Karpas-422 (cell line): Measurements from ENCODE around the gene BIVM. TPM values are rescaled to one million over a fixed set of nuclear protein-coding genes. Genes with fewer than 3 reads are reported as not detected.

Source experiments
- DNase-seq: peaks from one replicate; pipeline ENCODE4 v3.0.0-alpha.2; 2015
- H2AFZ ChIP-seq: fragments of 200-600 bp; sonication (generic); 2 replicates; pipeline ENCODE4 v1.6.1; 2014; ENCODE audit warnings: antibody characterized with exemption, low read length, mixed read lengths
- H3K27ac ChIP-seq: fragments of 200-600 bp; sonication (generic); 2 replicates; pipeline ENCODE4 v1.5.1; 2014; ENCODE audit warnings: mild to moderate bottlenecking, low read length, moderate library complexity
- H3K27me3 ChIP-seq: fragments of 200-600 bp; sonication (generic); 2 replicates; pipeline ENCODE4 v1.6.1; 2014; ENCODE audit warnings: low read length, mixed read lengths
- H3K36me3 ChIP-seq: fragments of 200-600 bp; sonication (generic); 2 replicates; pipeline ENCODE4 v1.6.1; 2014; ENCODE audit warnings: low read length, mixed read lengths; ENCODE audit not compliant: insufficient read depth
- H3K4me1 ChIP-seq: fragments of 200-600 bp; sonication (generic); 2 replicates; pipeline ENCODE4 v1.6.1; 2014; ENCODE audit warnings: mild to moderate bottlenecking, low read length, mixed read lengths
- H3K4me2 ChIP-seq: fragments of 200-600 bp; sonication (generic); 2 replicates; pipeline ENCODE4 v1.6.1; 2014; ENCODE audit warnings: low read length, low read depth, mild to moderate bottlenecking; ENCODE audit not compliant: poor library complexity, severe bottlenecking
- H3K4me3 ChIP-seq: fragments of 200-600 bp; sonication (generic); 2 replicates; pipeline ENCODE4 v1.5.1; 2014; ENCODE audit warnings: mild to moderate bottlenecking, antibody characterized with exemption, low read length, mixed read lengths
- H3K79me2 ChIP-seq: fragments of 200-600 bp; sonication (generic); 2 replicates; pipeline ENCODE4 v1.6.1; 2014; ENCODE audit warnings: mild to moderate bottlenecking, low read length, mixed read lengths
- H3K9ac ChIP-seq: fragments of 200-600 bp; sonication (generic); 2 replicates; pipeline ENCODE4 v1.6.0; 2014; ENCODE audit warnings: low read length
- H3K9me2 ChIP-seq: fragments of 200-600 bp; sonication (generic), shearing (Covaris generic); replicated peaks from 2 replicates; pipeline ENCODE4 v1.6.0; 2014; ENCODE audit warnings: mild to moderate bottlenecking, low read length, moderate library complexity; ENCODE audit not compliant: insufficient read depth
- H3K9me3 ChIP-seq: fragments of 300-700, 200-600 bp; sonication (generic); 2 replicates; pipeline ENCODE4 v1.6.1; 2014; ENCODE audit warnings: low read length, mixed read lengths
- H4K20me1 ChIP-seq: fragments of 200-600 bp; sonication (generic); 2 replicates; pipeline ENCODE4 v1.6.1; 2014; ENCODE audit warnings: mild to moderate bottlenecking, antibody characterized with exemption, low read length, low read depth; ENCODE audit not compliant: insufficient read depth
- total RNA-seq: library from RNA; depleted of rRNA; stranded (reverse); fragments of >200 nt; shearing (Covaris generic); gene quantifications from 2 replicates; pipeline ENCODE4 v1.2.3, GENCODE V29; 2014; ENCODE audit warnings: low replicate concordance

The BIVM gene
- total RNA-seq, 1 experiment from 2014 or later: not detected

GRCh38 chr13:102852556-102852955 lies 53.6 kb downstream of the BIVM start:
- no peaks in the 10 kb centered on the region for H4K20me1 ChIP-seq
- H3K27me3 ChIP-seq: no peaks in the 10 kb centered on the region
- peaks cover 8% of the 10 kb centered on the region for H3K4me1 ChIP-seq
- no peak overlapping the region for H3K27ac ChIP-seq
- H3K4me3 ChIP-seq: no peak overlapping the region
- peaks cover 36% of the 10 kb centered on the region for H3K79me2 ChIP-seq
- H2AFZ ChIP-seq: no peak overlapping the region
- H3K4me2 ChIP-seq: no peak overlapping the region
- H3K36me3 ChIP-seq: peaks cover 16% of the 10 kb centered on the region; the same call in 1 of the 2 replicates
- DNase-seq: no peak
- H3K9me3 ChIP-seq: no peaks in the 10 kb centered on the region
- H3K9me2 ChIP-seq: no peaks in the 10 kb centered on the region
- H3K9ac ChIP-seq: no peak overlapping the region

- DNase-seq: no peak
- Histone ChIP-seq H3K27me3 (no peaks in the 10 kb centered on the region), H3K27ac (no peak overlapping the region), H3K9ac (no peak overlapping the region), H3K4me3 (no peak overlapping the region), H3K79me2 (peaks cover 15% of the 10 kb centered on the region; the same call in 1 of the 2 replicates), H3K4me2 (no peak overlapping the region), H2AFZ (no peak overlapping the region), H4K20me1 (no peaks in the 10 kb centered on the region), H3K4me1 (no peaks in the 10 kb centered on the region), H3K9me2 (no peaks in the 10 kb centered on the region), H3K9me3 (no peaks in the 10 kb centered on the region), H3K36me3 (peaks cover 31% of the 10 kb centered on the region; the same call in 1 of the 2 replicates)
These were observed 55.8 kb downstream of the BIVM start for GRCh38 chr13:102854675-102855074.

GRCh38 chr13:102856557-102856956 lies 57.6 kb downstream of the BIVM start:
- Histone ChIP-seq H3K27ac (no peak overlapping the region), H4K20me1 (no peaks in the 10 kb centered on the region), H3K79me2 (peaks cover 6% of the 10 kb centered on the region; the same call in 1 of the 2 replicates), H3K27me3 (no peaks in the 10 kb centered on the region), H2AFZ (no peak overlapping the region), H3K9ac (no peak overlapping the region), H3K9me2 (no peaks in the 10 kb centered on the region), H3K4me3 (no peak overlapping the region), H3K4me1 (no peaks in the 10 kb centered on the region), H3K36me3 (peaks cover 44% of the 10 kb centered on the region; the same call in 1 of the 2 replicates), H3K4me2 (no peak overlapping the region), H3K9me3 (no peaks in the 10 kb centered on the region)
- no peak for DNase-seq

- Histone ChIP-seq H3K9me2 (no peaks in the 10 kb centered on the region), H2AFZ (no peak overlapping the region), H3K9ac (no peak overlapping the region), H3K27me3 (no peaks in the 10 kb centered on the region), H3K27ac (no peak overlapping the region), H3K4me1 (no peaks in the 10 kb centered on the region), H3K79me2 (peaks cover 5% of the 10 kb centered on the region; the same call in 1 of the 2 replicates), H4K20me1 (no peaks in the 10 kb centered on the region), H3K9me3 (no peaks in the 10 kb centered on the region), H3K36me3 (peaks cover 60% of the 10 kb centered on the region; the same call in 1 of the 2 replicates), H3K4me3 (no peak overlapping the region), H3K4me2 (no peak overlapping the region)
- DNase-seq: no peak
These were observed 63.8 kb downstream of the BIVM start for GRCh38 chr13:102862624-102863210.

GRCh38 chr13:102863590-102863989 lies 64.7 kb downstream of the BIVM start:
- Histone ChIP-seq H3K27ac (no peak overlapping the region), H3K36me3 (peaks cover 55% of the 10 kb centered on the region), H3K79me2 (peaks cover 5% of the 10 kb centered on the region; the same call in 1 of the 2 replicates), H3K4me1 (no peaks in the 10 kb centered on the region), H3K4me3 (no peak overlapping the region), H3K9ac (no peak overlapping the region), H3K9me3 (no peaks in the 10 kb centered on the region), H3K27me3 (no peaks in the 10 kb centered on the region), H2AFZ (no peak overlapping the region), H3K4me2 (no peak overlapping the region), H3K9me2 (no peaks in the 10 kb centered on the region), H4K20me1 (no peaks in the 10 kb centered on the region)
- DNase-seq: no peak

- Histone ChIP-seq H3K9ac (no peak overlapping the region), H3K79me2 (peaks cover 7% of the 10 kb centered on the region; the same call in 1 of the 2 replicates), H3K36me3 (peaks cover 37% of the 10 kb centered on the region), H3K4me1 (no peaks in the 10 kb centered on the region), H3K9me3 (no peaks in the 10 kb centered on the region), H2AFZ (no peak overlapping the region), H4K20me1 (peaks cover 4% of the 10 kb centered on the region; the same call in 1 of the 2 replicates), H3K27me3 (no peaks in the 10 kb centered on the region), H3K4me2 (no peak overlapping the region), H3K27ac (no peak overlapping the region), H3K4me3 (no peak overlapping the region), H3K9me2 (no peaks in the 10 kb centered on the region)
- DNase-seq: no peak
These were observed 69.5 kb downstream of the BIVM start for GRCh38 chr13:102868366-102868936.

- H3K79me2 ChIP-seq: peaks cover 5% of the 10 kb centered on the region; the same call in 1 of the 2 replicates
- H3K4me3 ChIP-seq: no peak overlapping the region
- peaks cover 4% of the 10 kb centered on the region; the same call in 1 of the 2 replicates for H4K20me1 ChIP-seq
- no peaks in the 10 kb centered on the region for H3K9me3 ChIP-seq
- no peaks in the 10 kb centered on the region for H3K4me1 ChIP-seq
- no peaks in the 10 kb centered on the region for H3K9me2 ChIP-seq
- DNase-seq: no peak
- H3K4me2 ChIP-seq: no peak overlapping the region
- H3K9ac ChIP-seq: no peak overlapping the region
- no peak overlapping the region for H3K27ac ChIP-seq
- peaks cover 43% of the 10 kb centered on the region for H3K36me3 ChIP-seq
- no peak overlapping the region for H2AFZ ChIP-seq
- H3K27me3 ChIP-seq: no peaks in the 10 kb centered on the region
These were observed 71.2 kb downstream of the BIVM start for GRCh38 chr13:102869948-102870676.
